Measurements from ENCODE around the gene GPATCH2.
A peak's percentile ranks its signal among the peaks of the same experiment; 100 is the strongest.
"Not testable (repeated sequence)": the region's sequence is repeated elsewhere in the genome, so short reads cannot be mapped to it uniquely, and the experiment has no call there.

The GPATCH2 gene

GRCh38 chr1:217524787-217525520, 105.9 kb downstream of the GPATCH2 start:
- DNase-seq = no peak

DNA sequence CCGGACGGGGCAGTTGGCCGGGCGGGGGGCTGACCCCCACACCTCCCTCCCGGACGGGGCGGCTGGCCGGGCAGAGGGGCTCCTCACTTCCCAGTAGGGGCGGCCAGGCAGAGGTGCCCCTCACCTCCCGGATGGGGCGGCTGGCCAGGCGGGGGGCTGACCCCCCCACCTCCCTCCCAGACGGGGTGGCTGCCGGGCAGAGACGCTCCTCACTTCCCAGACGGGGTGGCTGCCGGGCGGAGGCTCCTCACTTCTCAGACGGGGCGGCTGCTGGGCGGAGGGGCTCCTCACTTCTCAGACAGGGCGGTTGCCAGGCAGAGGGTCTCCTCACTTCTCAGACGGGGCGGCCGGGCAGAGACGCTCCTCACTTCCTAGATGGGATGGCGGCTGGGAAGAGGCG, 107.0 kb downstream of the GPATCH2 start:
- not testable (repeated sequence) for DNase-seq

DNA sequence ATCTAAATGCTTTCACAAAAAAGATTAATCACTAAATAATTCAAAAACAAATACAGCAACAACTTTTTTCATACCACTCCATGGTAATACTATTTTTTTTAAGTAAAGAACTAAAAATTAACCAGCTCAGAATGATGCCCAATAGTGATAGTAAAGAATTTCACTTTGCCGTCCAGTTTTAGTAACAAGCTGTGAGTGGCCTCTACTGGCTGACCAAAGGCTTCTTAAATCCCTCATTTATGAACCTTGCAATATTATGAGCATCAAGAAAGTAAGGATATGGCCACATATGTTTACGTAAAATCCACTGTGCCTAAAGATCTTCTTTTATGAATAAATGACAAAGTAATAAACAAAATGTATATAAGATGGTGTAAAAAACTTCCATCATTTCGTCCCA, 108.6 kb downstream of the GPATCH2 start:
- DNase-seq = no peak

GRCh38 chr1:217521317-217521716, 109.6 kb downstream of the GPATCH2 start:
- no peak for DNase-seq

- DNase-seq = no peak
Observed at GRCh38 chr1:217506878-217507277, 124.0 kb downstream of the GPATCH2 start.

DNA sequence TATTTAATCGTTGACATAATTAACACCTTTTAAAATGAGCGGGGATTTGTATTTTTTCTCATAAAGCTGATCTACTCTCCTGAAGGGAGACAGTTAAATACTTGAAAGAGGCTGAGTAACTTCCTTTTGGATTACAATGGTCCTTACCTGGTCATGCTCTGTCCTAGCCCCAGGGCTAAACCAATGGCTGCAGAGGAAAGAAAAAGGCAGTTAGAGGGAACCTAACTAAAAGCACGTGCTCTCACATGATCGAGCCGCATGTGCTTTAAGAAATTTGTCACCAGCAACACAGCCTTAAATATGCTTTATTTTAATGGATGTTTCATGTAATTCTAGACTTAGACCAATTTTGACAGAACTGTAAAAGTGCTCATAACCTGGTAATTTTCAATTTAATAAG, 132.7 kb downstream of the GPATCH2 start:
- no peak for DNase-seq

- DNase-seq = no peak
Observed at GRCh38 chr1:217495249-217495648, 135.6 kb downstream of the GPATCH2 start.

- no peak for DNase-seq
Observed at GRCh38 chr1:217494767-217495166, 136.1 kb downstream of the GPATCH2 start.

DNA sequence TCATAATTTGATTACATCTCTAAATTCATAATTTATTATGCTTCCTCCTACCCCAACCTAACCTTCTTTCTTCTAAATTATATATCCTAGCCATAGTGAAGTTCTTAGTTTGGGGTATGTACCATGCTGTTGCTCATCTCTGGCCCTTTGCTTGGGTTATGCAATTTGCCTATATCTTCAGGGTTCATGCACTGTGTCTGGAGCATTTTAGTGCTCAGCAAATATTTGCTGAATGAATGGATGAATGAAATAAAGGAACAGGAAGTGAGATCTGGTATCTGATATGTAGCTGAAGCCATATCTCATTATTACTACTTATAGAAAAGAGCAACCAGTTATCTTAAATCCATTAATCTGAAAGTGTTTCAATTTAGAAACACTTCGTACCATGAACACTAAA, 137.6 kb downstream of the GPATCH2 start:
- no peak for DNase-seq

- DNase-seq = no peak
Observed at GRCh38 chr1:217484871-217485270, 146.0 kb downstream of the GPATCH2 start.

- peak; percentile 21 for DNase-seq
Observed at GRCh38 chr1:217482356-217483102, 148.4 kb downstream of the GPATCH2 start.

- no peak for DNase-seq
Observed at GRCh38 chr1:217478450-217478849, 152.4 kb downstream of the GPATCH2 start.

DNA sequence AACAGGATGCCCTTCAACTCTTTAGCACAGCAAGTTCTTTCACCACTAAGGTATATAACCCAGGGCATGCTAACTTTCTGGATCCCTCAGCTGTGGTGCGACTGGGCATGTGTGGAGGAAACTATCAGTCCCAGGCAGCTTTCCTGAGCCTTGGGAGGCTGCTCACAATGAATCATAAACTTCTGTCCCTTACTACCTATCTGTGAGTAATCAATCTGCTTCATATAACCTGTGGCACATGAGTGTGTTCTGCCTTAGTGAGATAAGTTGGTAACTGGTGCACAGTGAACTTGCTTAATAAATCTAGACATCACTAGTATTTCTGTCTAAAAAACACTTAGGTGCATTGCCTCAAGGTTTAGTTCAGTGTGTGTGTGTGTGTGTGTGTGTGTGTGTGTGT, 158.0 kb downstream of the GPATCH2 start:
- peak; percentile 41 for DNase-seq

DNA sequence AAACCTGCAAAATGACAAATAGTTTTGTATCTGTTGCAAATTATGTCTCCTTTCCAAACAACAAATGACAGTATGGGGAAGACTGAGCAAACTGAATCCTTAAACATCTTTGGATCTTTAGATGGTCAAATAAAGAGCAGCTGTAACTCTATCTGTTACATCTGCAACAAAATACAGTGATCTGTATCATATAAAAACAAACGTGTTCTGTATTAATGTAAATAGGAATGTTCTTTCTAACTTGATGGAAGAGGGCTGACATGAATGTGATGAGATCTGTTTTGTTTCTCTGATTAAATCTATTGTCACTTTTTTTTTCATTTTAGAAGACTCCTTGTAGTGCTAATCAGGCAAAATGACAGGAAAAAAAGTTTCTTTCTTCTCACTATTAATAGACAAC, 159.5 kb downstream of the GPATCH2 start:
- no peak for DNase-seq

GRCh38 chr1:217469983-217470382, 160.9 kb downstream of the GPATCH2 start:
- DNase-seq = no peak

DNA sequence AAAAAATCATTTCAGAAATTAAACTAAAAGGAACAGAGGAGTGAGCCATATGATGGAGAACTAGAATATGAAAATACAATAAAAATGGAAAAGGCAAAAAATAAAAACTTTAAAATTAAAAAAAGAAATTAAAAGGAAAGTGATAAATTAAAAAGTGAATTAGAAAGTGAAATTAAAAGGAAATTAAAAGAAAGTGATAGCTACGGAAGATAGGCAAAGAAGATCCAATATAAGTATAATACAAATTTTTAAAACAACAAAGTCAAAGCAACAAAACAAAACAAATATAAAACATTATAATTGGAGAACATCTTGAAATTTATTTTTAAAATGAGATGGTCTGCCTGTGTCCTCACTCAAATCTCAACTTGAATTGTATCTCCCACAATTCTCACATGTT, 165.8 kb downstream of the GPATCH2 start:
- no peak for DNase-seq

DNA sequence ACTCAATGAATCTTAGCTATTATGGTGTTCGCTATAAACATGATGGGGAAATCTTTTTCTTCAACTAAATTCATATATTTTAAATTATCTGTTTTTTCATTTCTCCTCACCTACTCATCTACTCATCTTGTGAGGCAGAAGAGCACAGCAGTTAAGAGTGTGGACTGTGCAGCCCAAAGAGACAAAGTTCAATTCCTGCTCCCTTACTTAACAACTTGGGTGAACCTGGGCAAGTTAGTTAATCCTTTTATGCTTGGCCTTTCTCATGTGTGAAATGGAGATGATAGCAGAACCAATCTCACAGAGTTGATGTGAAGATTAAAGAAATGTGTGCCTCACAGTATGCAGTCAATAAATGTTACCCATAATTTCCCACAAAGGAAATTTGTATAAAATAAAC, 168.2 kb downstream of the GPATCH2 start:
- no peak for DNase-seq

DNA sequence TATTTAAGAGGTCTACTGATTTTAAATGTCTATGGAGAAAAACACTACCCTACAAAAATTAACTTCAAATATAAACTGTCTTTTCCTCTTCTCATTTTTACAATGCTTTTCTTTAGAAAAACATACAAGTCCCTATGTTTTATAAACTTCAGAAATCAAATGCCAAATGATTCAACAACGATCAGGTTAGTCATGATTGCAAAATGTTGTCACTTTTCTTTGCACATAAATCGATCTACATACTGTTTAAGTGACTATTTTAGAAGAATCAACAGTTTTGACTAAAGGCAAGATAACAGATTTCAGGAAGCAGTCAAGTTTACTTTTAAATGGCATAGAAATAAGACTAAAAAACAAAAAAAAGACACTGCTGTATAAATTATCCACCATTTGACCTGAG, 168.7 kb downstream of the GPATCH2 start:
- DNase-seq = no peak

GRCh38 chr1:217457016-217457415, 173.9 kb downstream of the GPATCH2 start:
- no peak for DNase-seq

DNA sequence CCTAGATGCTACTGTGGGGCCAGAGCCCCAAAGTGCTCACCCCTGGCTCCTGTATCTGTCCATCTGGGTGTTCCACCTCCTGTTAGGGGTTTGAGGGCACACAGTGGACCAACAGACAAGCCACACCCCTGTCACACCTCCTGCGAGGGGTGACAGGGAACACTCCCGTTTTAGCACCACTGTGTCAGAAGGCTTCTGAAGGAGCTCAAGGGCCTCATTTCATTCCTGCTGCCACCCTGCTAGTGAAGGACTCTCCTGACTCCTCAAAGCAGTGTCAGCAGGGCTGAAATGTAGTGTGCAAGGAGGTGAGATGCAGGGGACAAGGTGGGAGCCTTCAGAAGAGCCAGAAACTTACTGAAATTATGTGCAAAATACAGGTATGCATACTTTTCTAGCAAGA, 174.6 kb downstream of the GPATCH2 start:
- DNase-seq = peak; percentile 4

GRCh38 chr1:217453816-217454215, 177.1 kb downstream of the GPATCH2 start:
- DNase-seq = no peak

DNA sequence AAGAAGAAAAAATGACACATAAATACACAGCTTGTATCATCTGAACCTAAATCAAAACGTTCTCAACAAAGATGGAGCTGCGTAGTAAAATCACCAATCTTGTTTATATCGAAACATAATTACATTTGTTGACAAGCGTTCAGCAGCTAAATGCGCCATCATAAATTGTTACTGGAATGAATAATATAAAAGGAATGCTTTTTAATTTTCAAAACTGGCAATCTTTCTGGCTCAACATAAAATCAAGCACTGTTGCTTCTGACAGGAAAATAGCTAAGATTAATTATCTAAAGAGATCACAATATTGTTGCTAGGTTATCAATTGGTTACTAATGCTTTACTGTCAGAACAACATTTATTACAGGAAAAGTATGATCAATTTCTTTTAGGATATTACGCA, 181.5 kb downstream of the GPATCH2 start:
- DNase-seq = no peak

DNA sequence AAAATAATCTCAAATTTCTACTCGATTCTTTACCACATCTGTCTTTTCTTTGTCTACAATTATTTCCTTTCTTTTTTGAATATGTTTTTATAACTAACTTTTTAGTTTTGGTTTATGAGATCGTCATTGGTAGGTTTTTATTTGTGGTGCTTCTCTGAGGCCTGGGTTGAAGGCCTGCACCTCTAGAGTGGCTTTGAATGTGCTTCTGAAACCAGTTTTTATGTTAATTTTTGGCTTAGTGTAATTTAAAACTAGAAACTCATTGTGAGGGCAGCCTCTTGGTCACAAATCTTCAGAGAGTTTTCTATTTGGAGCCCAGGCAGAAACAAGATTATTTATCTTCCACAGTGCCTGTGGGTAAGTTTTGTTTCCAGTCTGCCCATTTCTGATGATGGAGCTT, 187.0 kb downstream of the GPATCH2 start:
- no peak for DNase-seq

GRCh38 chr1:217437376-217437775, 193.5 kb downstream of the GPATCH2 start:
- DNase-seq = no peak

- DNase-seq = no peak
Observed at GRCh38 chr1:217435204-217435603, 195.7 kb downstream of the GPATCH2 start.

Data from hematopoietic multipotent progenitor cell treated with erythropoietin and hydrocortisone succinate and interleukin-3 and kit ligand, for 8 days (in vitro differentiated cells).